NCI-H187 treated with DMSO at 0.1 percent for 48 hours (cell line): ENCODE measurements around the gene AK4.
"Not testable (repeated sequence)": the region's sequence is repeated elsewhere in the genome, so short reads cannot be mapped to it uniquely, and the experiment has no call there.

Source experiments
- DNase-seq: peaks from one replicate; lab custom pipeline; 2025; lab: John Stamatoyannopoulos, UW

Gene AK4

GRCh38 chr1:65214340-65215027, 66.5 kb downstream of the AK4 start:
- DNase-seq = no peak

- no peak for DNase-seq
Measured at GRCh38 chr1:65216989-65217388, 69.0 kb downstream of the AK4 start.

GRCh38 chr1:65221638-65222339, 73.8 kb downstream of the AK4 start:
- DNase-seq = no peak

GRCh38 chr1:65222340-65222940, 74.4 kb downstream of the AK4 start:
- no peak for DNase-seq

GRCh38 chr1:65224681-65225091, 76.7 kb downstream of the AK4 start:
- no peak for DNase-seq

- DNase-seq = no peak
Measured at GRCh38 chr1:65225179-65225578, 77.2 kb downstream of the AK4 start.

GRCh38 chr1:65229201-65229600, 81.2 kb downstream of the AK4 start:
- no peak for DNase-seq

- no peak for DNase-seq
Measured at GRCh38 chr1:65229754-65230339, 81.8 kb downstream of the AK4 start.

- DNase-seq = no peak
Measured at GRCh38 chr1:65230731-65231481, 82.9 kb downstream of the AK4 start.

GRCh38 chr1:65231718-65232330, 83.8 kb downstream of the AK4 start:
- DNase-seq = no peak

- no peak for DNase-seq
Measured at GRCh38 chr1:65232461-65232990, 84.5 kb downstream of the AK4 start.

- DNase-seq = no peak
Measured at GRCh38 chr1:65233782-65234181, 85.8 kb downstream of the AK4 start.

- DNase-seq = peak; percentile 56
Measured at GRCh38 chr1:65235867-65236805, 88.1 kb downstream of the AK4 start.

- DNase-seq = not testable (repeated sequence)
Measured at GRCh38 chr1:65237088-65237487, 89.1 kb downstream of the AK4 start.

- DNase-seq = no peak
Measured at GRCh38 chr1:65237503-65237902, 89.5 kb downstream of the AK4 start.

- no peak for DNase-seq
Measured at GRCh38 chr1:65238010-65238409, 90.0 kb downstream of the AK4 start.

GRCh38 chr1:65243491-65243890, 95.5 kb downstream of the AK4 start:
- DNase-seq = no peak

GRCh38 chr1:65245295-65245694, 97.3 kb downstream of the AK4 start:
- DNase-seq = no peak

- DNase-seq = no peak
Measured at GRCh38 chr1:65247419-65248359, 99.7 kb downstream of the AK4 start.
